HEK293 (cell line): ENCODE results near the gene COX5A.

Source experiments
- CTCF ChIA-PET: fragments of 350-600 bp; formaldehyde crosslinking; extraction: SDS; loops from one replicate; lab custom pipeline; 2021; ENCODE audit warnings: antibody characterized with exemption; lab: Yijun Ruan, JAX
- POLR2A ChIA-PET: fragments of 300-600 bp; formaldehyde crosslinking; extraction: SDS; loops from one replicate; lab custom pipeline; 2020; ENCODE audit warnings: antibody characterized with exemption, inconsistent platforms; lab: Yijun Ruan, JAX
- H3K27ac ChIP-seq: fragments of 200-500 bp; sonication (Bioruptor generic); 2 replicates; pipeline ENCODE4 v1.5.1; 2014; ENCODE audit warnings: low read depth, low read length, control low read depth, inconsistent platforms; ENCODE audit errors: extremely low read depth
- H3K36me3 ChIP-seq, 2 experiments: fragments of 200-500 bp in 1 of 2; sonication (Bioruptor generic) in 1 of 2; 1 replicate in 1 of 2; 2 replicates in 1 of 2; pipeline ENCODE4 v1.5.1; 2014 to 2017; ENCODE audit warnings: inconsistent platforms in 2 of 2, low read length in 2 of 2; ENCODE audit not compliant: control insufficient read depth in 2 of 2, insufficient read depth in 1 of 2
- H3K4me1 ChIP-seq: fragments of 200-500 bp; sonication (Bioruptor generic); 2 replicates; pipeline ENCODE4 v1.5.1; 2014; ENCODE audit warnings: mild to moderate bottlenecking, low read length, inconsistent platforms; ENCODE audit not compliant: control insufficient read depth, insufficient read depth
- H3K4me3 ChIP-seq: 2 replicates; pipeline ENCODE4 v1.5.1; 2011; ENCODE audit warnings: low read depth, mild to moderate bottlenecking, control low read depth, low read length, moderate library complexity
- H3K9me3 ChIP-seq: fragments of 200-500 bp; sonication (Bioruptor generic); 2 replicates; pipeline ENCODE4 v1.5.1; 2014; ENCODE audit warnings: low read depth, low read length, inconsistent platforms; ENCODE audit not compliant: control insufficient read depth, insufficient read depth
- BCL11B ChIP-seq: fragments of 450-650 bp; formaldehyde crosslinking; IDR thresholded peaks from 2 replicates; pipeline ENCODE4 v1.5.1; 2016; ENCODE audit warnings: low read depth, missing biosample characterization, missing genetic modification characterization
- GFI1B ChIP-seq: fragments of 450-650 bp; formaldehyde crosslinking; IDR thresholded peaks from 2 replicates; pipeline ENCODE4 v1.5.1; 2016; ENCODE audit warnings: missing biosample characterization, missing genetic modification characterization
- GLIS2 ChIP-seq: fragments of 450-650 bp; formaldehyde crosslinking; IDR thresholded peaks from 2 replicates; pipeline ENCODE4 v1.5.1; 2016; ENCODE audit warnings: missing biosample characterization, missing genetic modification characterization
- HIC1 ChIP-seq: fragments of 450-650 bp; formaldehyde crosslinking; IDR thresholded peaks from 2 replicates; pipeline ENCODE4 v1.5.1; 2016; ENCODE audit warnings: missing biosample characterization, missing genetic modification characterization
- HOXA7 ChIP-seq: sonication (generic); formaldehyde crosslinking; IDR thresholded peaks from 2 replicates; pipeline ENCODE4 v1.8.1; 2022; ENCODE audit warnings: missing genetic modification reagents, borderline replicate concordance
- HOXC10 ChIP-seq: sonication (generic); formaldehyde crosslinking; IDR thresholded peaks from 2 replicates; pipeline ENCODE4 v1.8.1; 2023; ENCODE audit warnings: mild to moderate bottlenecking, missing genetic modification reagents
- PATZ1 ChIP-seq: fragments of 450-650 bp; formaldehyde crosslinking; IDR thresholded peaks from 2 replicates; pipeline ENCODE4 v1.5.1; 2016; ENCODE audit warnings: missing biosample characterization, missing genetic modification characterization
- SCRT1 ChIP-seq: fragments of 450-650 bp; formaldehyde crosslinking; IDR thresholded peaks from 2 replicates; pipeline ENCODE4 v1.5.1; 2016; ENCODE audit warnings: missing biosample characterization, missing genetic modification characterization, borderline replicate concordance
- SCRT2 ChIP-seq: fragments of 450-650 bp; formaldehyde crosslinking; IDR thresholded peaks from 2 replicates; pipeline ENCODE4 v1.5.1; 2016; ENCODE audit warnings: missing biosample characterization, missing genetic modification characterization
- SP3 ChIP-seq: fragments of 450-650 bp; formaldehyde crosslinking; IDR thresholded peaks from 2 replicates; pipeline ENCODE4 v1.5.1; 2016; ENCODE audit warnings: missing biosample characterization, missing genetic modification characterization
- YY1 ChIP-seq: fragments of 450-650 bp; formaldehyde crosslinking; IDR thresholded peaks from 2 replicates; pipeline ENCODE4 v1.5.1; 2018; ENCODE audit warnings: missing biosample characterization, missing genetic modification characterization
- ZBTB11 ChIP-seq: fragments of 450-650 bp; formaldehyde crosslinking; conservative IDR thresholded peaks from 2 replicates; pipeline ENCODE4 v1.5.1; 2016; ENCODE audit warnings: low read depth, missing biosample characterization, missing genetic modification characterization
- ZIC2 ChIP-seq: fragments of 450-650 bp; formaldehyde crosslinking; IDR thresholded peaks from 2 replicates; pipeline ENCODE4 v1.5.1; 2016; ENCODE audit warnings: missing biosample characterization, missing genetic modification characterization
- ZNF138 ChIP-seq: fragments of 450-650 bp; formaldehyde crosslinking; IDR thresholded peaks from 2 replicates; pipeline ENCODE4 v1.5.1; 2016; ENCODE audit warnings: missing biosample characterization, missing genetic modification characterization, borderline replicate concordance
- ZNF157 ChIP-seq: fragments of 450-650 bp; formaldehyde crosslinking; IDR thresholded peaks from 2 replicates; pipeline ENCODE4 v1.5.1; 2016; ENCODE audit warnings: missing biosample characterization, missing genetic modification characterization
- ZNF266 ChIP-seq: fragments of 450-650 bp; formaldehyde crosslinking; IDR thresholded peaks from 2 replicates; pipeline ENCODE4 v1.5.1; 2016; ENCODE audit warnings: missing biosample characterization, missing genetic modification characterization, low read depth
- ZNF280C ChIP-seq: fragments of 450-650 bp; formaldehyde crosslinking; IDR thresholded peaks from 2 replicates; pipeline ENCODE4 v1.5.1; 2016; ENCODE audit warnings: missing biosample characterization, missing genetic modification characterization
- ZNF292 ChIP-seq: fragments of 450-650 bp; formaldehyde crosslinking; IDR thresholded peaks from 2 replicates; pipeline ENCODE4 v1.5.1; 2016; ENCODE audit warnings: low read depth, missing biosample characterization, missing genetic modification characterization, borderline replicate concordance
- ZNF404 ChIP-seq: fragments of 450-650 bp; formaldehyde crosslinking; IDR thresholded peaks from 2 replicates; pipeline ENCODE4 v1.5.1; 2017; ENCODE audit warnings: missing biosample characterization, missing genetic modification characterization
- ZNF423 ChIP-seq: fragments of 450-650 bp; formaldehyde crosslinking; IDR thresholded peaks from 2 replicates; pipeline ENCODE4 v1.5.1; 2016; ENCODE audit warnings: missing biosample characterization, missing genetic modification characterization
- ZNF548 ChIP-seq: fragments of 450-650 bp; formaldehyde crosslinking; IDR thresholded peaks from 2 replicates; pipeline ENCODE4 v1.5.1; 2016; ENCODE audit warnings: missing biosample characterization, missing genetic modification characterization
- ZNF549 ChIP-seq: fragments of 450-650 bp; IDR thresholded peaks from 2 replicates; pipeline ENCODE4 v1.5.1; 2018; ENCODE audit warnings: missing biosample characterization, missing genetic modification characterization, mild to moderate bottlenecking, inconsistent platforms, moderate library complexity
- ZNF555 ChIP-seq: fragments of 450-650 bp; formaldehyde crosslinking; conservative IDR thresholded peaks from 2 replicates; pipeline ENCODE4 v1.5.1; 2017; ENCODE audit warnings: missing biosample characterization, mild to moderate bottlenecking, missing genetic modification characterization, inconsistent platforms
- ZNF561 ChIP-seq: fragments of 450-650 bp; IDR thresholded peaks from 2 replicates; pipeline ENCODE4 v1.5.1; 2018; ENCODE audit warnings: missing biosample characterization, missing genetic modification characterization, borderline replicate concordance
- ZNF596 ChIP-seq: fragments of 450-650 bp; IDR thresholded peaks from 2 replicates; pipeline ENCODE4 v1.5.0; 2018; ENCODE audit warnings: missing biosample characterization, mild to moderate bottlenecking, missing genetic modification characterization, moderate library complexity
- ZNF600 ChIP-seq: fragments of 450-650 bp; formaldehyde crosslinking; IDR thresholded peaks from 2 replicates; pipeline ENCODE4 v1.5.1; 2016; ENCODE audit warnings: missing biosample characterization, missing genetic modification characterization
- ZNF654 ChIP-seq: fragments of 450-650 bp; formaldehyde crosslinking; IDR thresholded peaks from 2 replicates; pipeline ENCODE4 v1.5.1; 2016; ENCODE audit warnings: low read depth, missing biosample characterization, missing genetic modification characterization
- ZNF747 ChIP-seq: fragments of 450-650 bp; formaldehyde crosslinking; IDR thresholded peaks from 2 replicates; pipeline ENCODE4 v1.5.1; 2016; ENCODE audit warnings: missing biosample characterization, missing genetic modification characterization
- ZNF768 ChIP-seq: fragments of 450-650 bp; formaldehyde crosslinking; IDR thresholded peaks from 2 replicates; pipeline ENCODE4 v1.5.1; 2018; ENCODE audit warnings: missing biosample characterization, mild to moderate bottlenecking, missing genetic modification characterization
- ZSCAN23 ChIP-seq: fragments of 450-650 bp; formaldehyde crosslinking; IDR thresholded peaks from 2 replicates; pipeline ENCODE4 v1.5.1; 2016; ENCODE audit warnings: missing biosample characterization, missing genetic modification characterization

COX5A gene

GRCh38 chr15:74954515-74954914, 16.6 kb upstream of the COX5A start (continued):
- TF ChIP-seq PATZ1 (tag by site-specific recombination): no peak
- TF ChIP-seq SP3 (tag by site-specific recombination): no peak
- TF ChIP-seq ZNF266 (tag by site-specific recombination): no peak
- no peak for TF ChIP-seq ZNF157 (tag by site-specific recombination)
- no peak for TF ChIP-seq ZNF555 (tag by site-specific recombination)
- TF ChIP-seq HIC1 (tag by site-specific recombination): no peak
- TF ChIP-seq ZNF600 (tag by site-specific recombination): 0 out of 2 replicates have a peak, but pooled peaks have one; percentile 20
- TF ChIP-seq ZSCAN23 (tag by site-specific recombination): no peak
- TF ChIP-seq BCL11B (tag by site-specific recombination): no peak
- TF ChIP-seq ZNF404: no peak
- no peak for TF ChIP-seq ZNF654 (tag by site-specific recombination)
- no peak for TF ChIP-seq ZNF138
- peak; percentile 85; the same call in 1 of the 2 replicates for TF ChIP-seq GFI1B (tag by site-specific recombination)
- TF ChIP-seq YY1: no peak
- no peak for TF ChIP-seq HOXC10
- no peak for TF ChIP-seq ZNF561 (tag by site-specific recombination)
- TF ChIP-seq ZNF596 (tag by site-specific recombination): no peak
- no peak for TF ChIP-seq ZNF292 (tag by site-specific recombination)
- TF ChIP-seq HOXA7 (CRISPR knock-in tag): no peak
- TF ChIP-seq ZIC2 (tag by site-specific recombination): peak; percentile 94

GRCh38 chr15:74951006-74951405, 13.1 kb upstream of the COX5A start:
- TF ChIP-seq ZNF747 (tag by site-specific recombination) (no peak), SCRT1 (peak; percentile 91), ZNF768 (tag by site-specific recombination) (no peak), ZNF549 (no peak), ZBTB11 (tag by site-specific recombination) (no peak), ZNF423 (tag by site-specific recombination) (0 out of 2 replicates have a peak, but pooled peaks have one; percentile 13), ZNF280C (tag by site-specific recombination) (no peak), ZNF548 (tag by site-specific recombination) (no peak), SCRT2 (tag by site-specific recombination) (peak; percentile 79), GLIS2 (tag by site-specific recombination) (0 out of 2 replicates have a peak, but pooled peaks have one; percentile 1)
- no peaks in the 10 kb centered on the region for H3K9me3 ChIP-seq
- H3K4me1 ChIP-seq: peaks cover 4% of the 10 kb centered on the region; the same call in 1 of the 2 replicates
- CTCF ChIA-PET: interaction anchor here (0.5 to 13.3 kb wide), 45 partner anchors 9 to 1197 kb away, joined by 3 to 223 read pairs (median 5); partner anchors contain the start of genes COX5A, CPLX3, CSK and FAM219B
- H3K36me3 ChIP-seq: no peaks in the 10 kb centered on the region
- no peak overlapping the region for H3K27ac ChIP-seq
- POLR2A ChIA-PET: interaction anchor here (0.5 to 3.0 kb wide), 5 partner anchors 13 to 180 kb away, joined by 3 to 13 read pairs (median 5); partner anchors contain the start of genes COX5A, CSK and PPCDC
- no peak overlapping the region for H3K4me3 ChIP-seq
